22Rv1 (cell line): Measurements from ENCODE around the gene SEMA6B.

Experiments
- CTCF ChIP-seq: fragments of 450-650 bp; IDR thresholded peaks from 2 replicates; pipeline ENCODE4 v1.5.1; 2017; ENCODE audit warnings: mild to moderate bottlenecking
- ZFX ChIP-seq: fragments of 450-650 bp; IDR thresholded peaks from 2 replicates; pipeline ENCODE4 v1.6.1; 2017; ENCODE audit warnings: antibody characterized with exemption, borderline replicate concordance

GRCh38 chr19:4600893-4601292, 41.4 kb upstream of the SEMA6B start:
- no peak for TF ChIP-seq CTCF
- TF ChIP-seq ZFX = no peak
